DND-41 (cell line): Measurements from ENCODE around the gene CMYA5.

ENCODE experiments used
- CTCF ChIP-seq: IDR thresholded peaks from 2 replicates; pipeline ENCODE4 v1.5.1; 2012; ENCODE audit warnings: borderline replicate concordance, low read length, moderate library complexity, mild to moderate bottlenecking; ENCODE audit not compliant: poor library complexity, severe bottlenecking; ENCODE audit errors: extremely low read depth
- EZH2 ChIP-seq: IDR thresholded peaks from 3 replicates; pipeline ENCODE4 v1.6.1; 2012; ENCODE audit warnings: borderline replicate concordance, low read depth, mild to moderate bottlenecking, moderate library complexity, low read length, inconsistent platforms; ENCODE audit not compliant: severe bottlenecking

GRCh38 chr5:79753877-79754645, 64.4 kb downstream of the CMYA5 start:
- TF ChIP-seq CTCF (no peak), EZH2 (no peak)
